B cell (primary cell): ENCODE data around the gene ZNF267. TPM values are rescaled to one million over a fixed set of nuclear protein-coding genes. Genes with fewer than 3 reads are reported as not detected.

Experiments
- ATAC-seq: fragments of 200-7000 bp; cut with Tn5 transposase; one replicate; pipeline ENCODE4 v1.10.0; 2021; ENCODE audit warnings: low read depth, mild to moderate bottlenecking, moderate number of reproducible peaks, moderate library complexity
- CTCF ChIA-PET: fragments of 350-600 bp; sonication (Branson Sonifier 250); formaldehyde crosslinking; loops from one replicate; lab custom pipeline; 2021; ENCODE audit warnings: antibody characterized with exemption, inconsistent platforms; lab: Charles Lee
- POLR2A ChIA-PET: fragments of 350-600 bp; sonication (Branson Sonifier 250); formaldehyde crosslinking; loops from one replicate; lab custom pipeline; 2021; ENCODE audit warnings: antibody characterized with exemption; lab: Charles Lee
- DNase-seq: peaks from one replicate; pipeline ENCODE4 v3.0.0; 2013
- H2AFZ ChIP-seq: 2 replicates; pipeline ENCODE4 v1.6.1; 2012; ENCODE audit warnings: mild to moderate bottlenecking, low read depth, low read length; ENCODE audit not compliant: insufficient read depth, poor library complexity, severe bottlenecking
- H3K27ac ChIP-seq, 2 donors: 1 replicate in 1 of 2; 2 replicates in 1 of 2; pipeline ENCODE4 v1.5.1; 2012 to 2013; ENCODE audit warnings: low read length in 2 of 2, mild to moderate bottlenecking in 2 of 2, moderate library complexity in 1 of 2
- H3K27me3 ChIP-seq, 4 experiments: fragments of 200-600 bp in 1 of 4; sonication (generic) in 1 of 4; replicated peaks in 1 of 4; 1 replicate in 2 of 4; 2 replicates in 2 of 4; pipeline versions ENCODE4 v1.6.1 to v1.7.0; 2013 to 2016; ENCODE audit warnings: low read length in 3 of 4, mild to moderate bottlenecking in 2 of 4, mixed read lengths in 1 of 4, moderate library complexity in 1 of 4; ENCODE audit not compliant: insufficient read depth in 4 of 4, control insufficient read depth in 3 of 4; ENCODE audit errors: control extremely low read depth in 1 of 4
- H3K36me3 ChIP-seq, 2 experiments: replicated peaks in 1 of 2; 1 replicate in 1 of 2; 2 replicates in 1 of 2; pipeline versions ENCODE4 v1.6.1 to v1.7.1; 2013; ENCODE audit warnings: low read length in 1 of 2; ENCODE audit not compliant: insufficient read depth in 2 of 2, control insufficient read depth in 1 of 2; ENCODE audit errors: control extremely low read depth in 1 of 2, extremely low read depth in 1 of 2
- H3K4me1 ChIP-seq, 2 donors: fragments of 200-600 bp in 1 of 2; sonication (generic) in 1 of 2; 1 replicate in 1 of 2; 2 replicates in 1 of 2; pipeline versions ENCODE4 v1.5.1 to v1.6.1; 2013 to 2017; ENCODE audit warnings: low read length in 2 of 2; ENCODE audit not compliant: control insufficient read depth in 2 of 2, insufficient read depth in 2 of 2
- H3K4me2 ChIP-seq: replicated peaks from 2 replicates; pipeline ENCODE3; 2012; ENCODE audit warnings: mild to moderate bottlenecking, low read depth, low read length; ENCODE audit not compliant: poor library complexity, severe bottlenecking
- H3K4me3 ChIP-seq, 5 experiments: fragments of 200-600 bp in 1 of 5; sonication (generic) in 1 of 5; 1 replicate in 3 of 5; 2 replicates in 2 of 5; pipeline versions ENCODE4 v1.5.1 to v1.7.0; 2011 to 2016; ENCODE audit warnings: low read length in 4 of 5, mild to moderate bottlenecking in 4 of 5, low read depth in 2 of 5, control low read depth in 1 of 5, moderate library complexity in 1 of 5; ENCODE audit not compliant: insufficient read depth in 1 of 5; ENCODE audit errors: control extremely low read depth in 1 of 5, extremely low read depth in 1 of 5
- H3K79me2 ChIP-seq: fragments of 200-600 bp; sonication (generic); one replicate; pipeline ENCODE4 v1.6.0; 2016; ENCODE audit warnings: low read length; ENCODE audit not compliant: control insufficient read depth, insufficient read depth
- H3K9ac ChIP-seq: fragments of 200-600 bp; sonication (generic); 2 replicates; pipeline ENCODE4 v1.6.1; 2017; ENCODE audit warnings: mild to moderate bottlenecking, low read length, moderate library complexity
- H3K9me3 ChIP-seq, 3 donors: one replicate each; pipeline versions ENCODE4 v1.6.1 to v1.7.1; 2013; ENCODE audit warnings: low read length in 2 of 3; ENCODE audit not compliant: control insufficient read depth in 2 of 3, insufficient read depth in 1 of 3; ENCODE audit errors: control extremely low read depth in 1 of 3
- H4K20me1 ChIP-seq: 2 replicates; pipeline ENCODE4 v1.6.0; 2012; ENCODE audit warnings: mild to moderate bottlenecking, low read length; ENCODE audit not compliant: insufficient read depth, control insufficient read depth, poor library complexity, severe bottlenecking
- H3K27ac Mint-ChIP-seq: one replicate; pipeline ENCODE4 v1.8.0; 2021; ENCODE audit warnings: mixed read lengths
- H3K27me3 Mint-ChIP-seq: one replicate; pipeline ENCODE4 v1.8.0; 2021; ENCODE audit warnings: mixed read lengths
- H3K4me1 Mint-ChIP-seq: one replicate; pipeline ENCODE4 v1.8.0; 2021; ENCODE audit warnings: mixed read lengths
- H3K4me3 Mint-ChIP-seq: one replicate; pipeline ENCODE4 v1.8.0; 2021; ENCODE audit warnings: mixed read lengths
- H3K9me3 Mint-ChIP-seq: one replicate; pipeline ENCODE4 v1.8.0; 2022; ENCODE audit warnings: mixed read lengths; ENCODE audit not compliant: insufficient read depth
- CTCF ChIP-seq: fragments of 200-600 bp; IDR thresholded peaks from one replicate; pipeline ENCODE4 v1.8.0; 2022; ENCODE audit warnings: antibody characterized with exemption, mild to moderate bottlenecking
- EZH2 ChIP-seq: IDR thresholded peaks from 2 replicates; pipeline ENCODE4 v1.6.1; 2012; ENCODE audit warnings: borderline replicate concordance, low read depth, mild to moderate bottlenecking, moderate library complexity, low read length; ENCODE audit not compliant: insufficient read depth, poor library complexity, severe bottlenecking
- WGBS: methylation state at CpG from one replicate; pipeline ENCODE4 v1.1.5; 2013; ENCODE audit warnings: missing lambda C conversion rate; ENCODE audit not compliant: insufficient coverage; 5-methylcytosine and 5-hydroxymethylcytosine counted together
- intact Hi-C: fragments of 100-400 bp; cut with micrococcal nuclease; formaldehyde crosslinking; loops from one replicate; pipeline ENCODE4 v1.10.0; 2022
- polyA plus RNA-seq: library from polyadenylated mRNA; depleted of rRNA; stranded (reverse); fragments of >200 nt; gene quantifications from 2 replicates; pipeline ENCODE4 v1.2.3, GENCODE V29; 2012
- total RNA-seq, 2 donors: library from RNA; stranded (reverse); fragments of 120-200 nt in 1 of 2; gene quantifications; 1 replicate in 1 of 2; 2 replicates in 1 of 2; pipeline versions ENCODE4 v1.2.3 to v1.2.4, GENCODE V29; 2013 to 2022

Gene ZNF267
- total and polyA plus RNA-seq, 2 donors (not counting 1 experiment from before 2014, with no cell fraction given), result 8.6 to 68.1 TPM

GRCh38 chr16:31870809-31871208, 2.8 kb upstream of the ZNF267 start:
- H3K4me1 Mint-ChIP-seq, result peaks cover 62% of the 10 kb centered on the region
- peaks cover 13% of the 10 kb centered on the region for H4K20me1 ChIP-seq
- no peaks in the 10 kb centered on the region for H3K27me3 ChIP-seq
- ChIA-PET POLR2A (no interaction called here), CTCF (interaction anchor here (1.1 kb wide), 1 partner anchor 412 kb away, joined by 3 read pairs; the partner anchor contains the start of gene ARMC5)
- TF ChIP-seq CTCF, result no peak
- no peak for TF ChIP-seq EZH2
- H3K27ac ChIP-seq, result peak overlapping the region in 1 of 2 donors; percentile 40
- peaks cover 30% of the 10 kb centered on the region for H3K79me2 ChIP-seq
- H3K9ac ChIP-seq, result no peak overlapping the region
- no peaks in the 10 kb centered on the region for H3K36me3 ChIP-seq
- no peaks in the 10 kb centered on the region for H3K9me3 Mint-ChIP-seq
- ATAC-seq, result no peak
- peak overlapping the region; percentile 78 for H3K27ac Mint-ChIP-seq
- H3K4me3 Mint-ChIP-seq, result peak overlapping the region; percentile 55
- H2AFZ ChIP-seq, result no peak overlapping the region
- no peaks in the 10 kb centered on the region for H3K9me3 ChIP-seq
- no peaks in the 10 kb centered on the region for H3K27me3 Mint-ChIP-seq
- peaks cover 31 to 40% of the 10 kb centered on the region in 2 donors for H3K4me1 ChIP-seq
- H3K4me2 ChIP-seq, result no peak overlapping the region
- H3K4me3 ChIP-seq, result no peak overlapping the region
- WGBS, result 80% methylated on average over 1 of the region's 2 CpGs
- DNase-seq, result peak; percentile 21
- intact Hi-C loops, result loop anchor here (5.0 to 10.0 kb wide), 4 partner anchors 159 to 686 kb away; partner anchors contain the start of gene FUS

GRCh38 chr16:31871510-31871909, 2.1 kb upstream of the ZNF267 start:
- Mint-ChIP-seq H3K4me1 (peaks cover 69% of the 10 kb centered on the region), H3K27me3 (no peaks in the 10 kb centered on the region)

More at GRCh38 chr16:31871510-31871909, 2.1 kb upstream of the ZNF267 start:
- Histone ChIP-seq H3K27ac (no peak overlapping the region), H3K4me3 (no peak overlapping the region), H3K27me3 (no peaks in the 10 kb centered on the region), H3K9me3 (no peaks in the 10 kb centered on the region), H3K9ac (no peak overlapping the region), H3K4me2 (no peak overlapping the region), H4K20me1 (peaks cover 20% of the 10 kb centered on the region), H3K4me1 (peaks cover 38 to 47% of the 10 kb centered on the region in 2 donors), H2AFZ (no peak overlapping the region), H3K79me2 (peaks cover 37% of the 10 kb centered on the region), H3K36me3 (no peaks in the 10 kb centered on the region)
- ChIA-PET POLR2A (interaction anchor here (0.6 kb wide), 1 partner anchor 838 kb away, joined by 5 read pairs; the partner anchor contains the start of gene STX4), CTCF (interaction anchor here (1.1 to 3.0 kb wide), 2 partner anchors 13 to 413 kb away, joined by 3 to 24 read pairs; partner anchors contain the start of gene ARMC5)
- Mint-ChIP-seq H3K27ac (peak overlapping the region; percentile 32), H3K4me3 (no peak overlapping the region), H3K9me3 (no peaks in the 10 kb centered on the region)
- TF ChIP-seq CTCF (no peak), EZH2 (no peak)
- ATAC-seq, result no peak
- DNase-seq, result no peak
- intact Hi-C loops, result loop anchor here (5.0 to 10.0 kb wide), 4 partner anchors 159 to 687 kb away; partner anchors contain the start of gene FUS
- WGBS, result 100% methylated on average over 1 of the region's 3 CpGs
